ENCODE measurements around the gene FGD5. TPM values are rescaled to one million over a fixed set of nuclear protein-coding genes. Genes with fewer than 3 reads are reported as not detected.
A peak's percentile ranks its signal among the peaks of the same experiment; 100 is the strongest.
"Not testable (repeated sequence)": the region's sequence is repeated elsewhere in the genome, so short reads cannot be mapped to it uniquely, and the experiment has no call there.

The FGD5 gene
- total RNA-seq, 1 donor, result 0.18 TPM

- no peak for TF ChIP-seq CTCF (IDR thresholded peaks at IDR 0.05; ENCODE audit: insufficient read depth, low read length)
- no peak overlapping the region for H3K4me3 ChIP-seq (ENCODE audit: low read depth, low read length)
- DNase-seq (ENCODE audit: low read depth), result peak; percentile 13
These were observed 84.0 kb downstream of the FGD5 start for GRCh38 chr3:14902719-14903118.

- DNase-seq (ENCODE audit: low read depth); H3K4me3 ChIP-seq (ENCODE audit: low read depth, low read length): not testable (repeated sequence)
These were observed 84.7 kb downstream of the FGD5 start for GRCh38 chr3:14903501-14903900.

- DNase-seq (ENCODE audit: low read depth), result no peak
- no peak overlapping the region for H3K4me3 ChIP-seq (ENCODE audit: low read depth, low read length)
- TF ChIP-seq CTCF (IDR thresholded peaks at IDR 0.05; ENCODE audit: insufficient read depth, low read length), result no peak
These were observed 86.4 kb downstream of the FGD5 start for GRCh38 chr3:14905055-14905657.

- no peak for DNase-seq (ENCODE audit: low read depth)
- no peak for TF ChIP-seq CTCF (IDR thresholded peaks at IDR 0.05; ENCODE audit: insufficient read depth, low read length)
- H3K4me3 ChIP-seq (ENCODE audit: low read depth, low read length), result no peak overlapping the region
These were observed 87.7 kb downstream of the FGD5 start for GRCh38 chr3:14906355-14906971.

GRCh38 chr3:14907043-14907966, 88.5 kb downstream of the FGD5 start:
- no peak for TF ChIP-seq CTCF (IDR thresholded peaks at IDR 0.05; ENCODE audit: insufficient read depth, low read length)
- H3K4me3 ChIP-seq (ENCODE audit: low read depth, low read length), result no peak overlapping the region
- DNase-seq (ENCODE audit: low read depth), result no peak

- no peak overlapping the region for H3K4me3 ChIP-seq (ENCODE audit: low read depth, low read length)
- TF ChIP-seq CTCF (IDR thresholded peaks at IDR 0.05; ENCODE audit: insufficient read depth, low read length), result no peak
- no peak for DNase-seq (ENCODE audit: low read depth)
These were observed 90.5 kb downstream of the FGD5 start for GRCh38 chr3:14909250-14909649.

GRCh38 chr3:14911651-14912050, 92.9 kb downstream of the FGD5 start:
- no peak overlapping the region for H3K4me3 ChIP-seq (ENCODE audit: low read depth, low read length)
- no peak for TF ChIP-seq CTCF (IDR thresholded peaks at IDR 0.05; ENCODE audit: insufficient read depth, low read length)
- DNase-seq (ENCODE audit: low read depth), result no peak

All from fibroblast of the aortic adventitia (primary cell).